Fibroblast of the aortic adventitia (primary cell): ENCODE data around the gene TPPP2. TPM values are rescaled to one million over a fixed set of nuclear protein-coding genes. Genes with fewer than 3 reads are reported as not detected.
A peak's percentile ranks its signal among the peaks of the same experiment; 100 is the strongest.

Experiments
- DNase-seq: peaks from one replicate; pipeline ENCODE4 v3.0.0-alpha.2; 2010; ENCODE audit warnings: low read depth
- H3K4me3 ChIP-seq: 2 replicates; pipeline ENCODE4 v1.5.1; 2011; ENCODE audit warnings: low read depth, mild to moderate bottlenecking, control low read depth, low read length, moderate library complexity
- CTCF ChIP-seq: IDR thresholded peaks from 2 replicates; pipeline ENCODE4 v1.5.1; 2011; ENCODE audit warnings: mild to moderate bottlenecking, low read length, control low read depth, inconsistent platforms; ENCODE audit not compliant: insufficient read depth
- total RNA-seq: library from RNA; depleted of rRNA; stranded (reverse); fragments of >200 nt; gene quantifications from 2 replicates; pipeline ENCODE4 v1.2.3, GENCODE V29; 2012; ENCODE audit warnings: low replicate concordance

TPPP2 gene
- total RNA-seq, 1 donor: not detected

- H3K4me3 ChIP-seq: peak overlapping the region; percentile 81
- TF ChIP-seq CTCF: no peak
- DNase-seq: peak; percentile 93
Observed at GRCh38 chr14:21071225-21072030, 41.4 kb downstream of the TPPP2 start.

- peak; percentile 95 for DNase-seq
- peak overlapping the region; percentile 81 for H3K4me3 ChIP-seq
- TF ChIP-seq CTCF: peak; percentile 29
Observed at GRCh38 chr14:21072031-21072473, 42.0 kb downstream of the TPPP2 start.

GRCh38 chr14:21072781-21073339 is 42.8 kb downstream of the TPPP2 start:
- DNase-seq: no peak
- TF ChIP-seq CTCF: no peak
- H3K4me3 ChIP-seq: no peak overlapping the region

- H3K4me3 ChIP-seq: no peak overlapping the region
- no peak for TF ChIP-seq CTCF
- DNase-seq: no peak
Observed at GRCh38 chr14:21073921-21074320, 43.9 kb downstream of the TPPP2 start.

- no peak for TF ChIP-seq CTCF
- no peak overlapping the region for H3K4me3 ChIP-seq
- no peak for DNase-seq
Observed at GRCh38 chr14:21074398-21075272, 44.6 kb downstream of the TPPP2 start.

GRCh38 chr14:21075719-21076437 is 45.9 kb downstream of the TPPP2 start:
- no peak for TF ChIP-seq CTCF
- H3K4me3 ChIP-seq: no peak overlapping the region
- no peak for DNase-seq
